Midbrain (tissue), 1 donor: ENCODE data around the gene ZBTB46.

ENCODE experiments used
- DNase-seq: peaks from one replicate; lab custom pipeline; 2025; lab: John Stamatoyannopoulos, UW

The ZBTB46 gene

DNA sequence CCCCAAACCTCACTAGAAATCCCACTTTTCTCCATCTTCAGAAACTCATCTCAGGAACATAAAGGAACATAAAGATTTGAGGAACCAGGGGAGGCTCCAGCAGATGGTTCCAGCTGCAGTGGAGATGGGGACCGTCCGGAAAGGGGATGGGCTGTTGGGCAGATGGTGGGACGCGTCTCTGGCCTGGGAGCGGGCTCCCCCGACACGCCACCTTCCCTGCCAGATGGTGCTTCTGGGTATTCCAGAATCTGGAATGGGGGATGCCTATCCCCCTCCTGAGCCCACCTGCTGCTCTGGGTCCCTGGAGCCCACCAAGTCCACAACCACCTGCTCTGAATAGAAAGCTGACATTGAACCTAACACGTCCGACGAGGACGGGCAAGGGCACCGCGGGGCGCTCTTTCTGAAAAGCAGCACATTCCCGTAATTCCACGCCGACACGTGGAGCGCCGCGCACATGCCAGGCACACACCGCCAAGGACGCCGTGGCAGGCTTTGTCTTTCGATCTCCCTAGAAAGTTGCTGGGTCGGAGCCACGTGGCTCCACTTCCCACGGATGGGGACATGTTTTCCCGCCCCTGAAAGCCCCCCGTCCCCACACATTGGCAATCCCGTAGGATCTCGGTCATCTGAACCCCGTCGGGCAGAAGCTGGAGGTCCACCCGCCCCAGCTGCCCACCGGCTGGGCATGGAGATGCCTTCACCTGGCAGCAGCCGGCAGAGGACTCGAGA is 64.2 kb downstream of the ZBTB46 start:
- DNase-seq: no peak

DNA sequence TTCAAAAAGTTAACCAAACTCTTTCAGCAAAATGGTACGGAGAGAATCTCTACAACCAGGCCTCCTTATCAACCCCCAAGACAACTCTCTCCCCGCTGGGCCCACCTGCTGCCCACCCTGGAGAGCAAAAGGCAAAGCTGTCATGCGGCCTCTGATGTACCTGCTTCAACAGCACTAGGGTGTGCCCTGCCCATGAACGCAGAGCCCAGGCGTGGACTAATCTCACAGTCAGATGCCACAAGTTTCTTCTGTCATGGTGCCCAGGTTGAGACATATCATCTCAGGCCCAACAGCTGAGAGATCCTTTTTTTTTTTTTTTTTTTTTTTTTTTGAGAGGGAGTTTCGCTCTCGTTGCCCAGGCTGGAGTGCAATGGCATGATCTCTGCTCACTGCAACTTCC is 65.2 kb downstream of the ZBTB46 start:
- DNase-seq: no peak

DNA sequence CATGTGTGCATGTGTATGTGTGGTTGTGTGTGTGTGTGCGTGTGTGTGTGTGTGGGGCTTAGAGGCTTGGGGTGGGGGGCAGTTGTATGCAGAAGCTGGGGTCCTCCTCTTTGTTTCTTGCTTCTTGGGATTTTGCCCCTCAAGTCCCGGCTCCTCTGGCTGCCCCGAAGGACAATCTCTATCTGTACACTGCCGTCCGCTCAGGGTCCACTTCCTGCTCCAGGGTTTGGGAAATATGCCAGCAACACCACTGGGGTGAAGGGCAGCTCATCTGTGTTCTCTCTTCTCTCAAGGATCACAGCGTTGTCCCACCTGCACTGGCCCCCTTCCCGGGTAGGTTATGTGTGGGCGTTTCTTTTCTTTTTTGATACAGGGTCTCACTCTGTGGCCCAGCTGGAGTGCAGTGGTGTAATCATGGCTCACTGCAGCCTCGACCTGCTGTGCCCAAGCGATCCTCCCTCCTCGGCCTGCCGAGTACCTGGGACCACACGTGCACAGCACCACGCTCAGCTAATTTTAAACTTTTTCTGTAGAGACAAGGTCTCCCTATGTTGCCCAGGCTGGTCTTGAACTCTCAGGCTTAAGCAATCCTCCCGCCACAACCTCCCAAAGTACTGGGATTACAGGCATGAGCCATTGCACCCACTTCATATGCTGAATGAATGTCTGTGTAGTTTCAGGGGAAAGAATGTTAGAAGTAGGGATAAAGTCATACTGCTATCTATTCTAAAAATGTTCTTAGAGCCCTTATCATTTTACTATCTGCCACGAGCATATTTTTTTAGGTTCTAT is 65.8 kb downstream of the ZBTB46 start:
- no peak for DNase-seq

DNA sequence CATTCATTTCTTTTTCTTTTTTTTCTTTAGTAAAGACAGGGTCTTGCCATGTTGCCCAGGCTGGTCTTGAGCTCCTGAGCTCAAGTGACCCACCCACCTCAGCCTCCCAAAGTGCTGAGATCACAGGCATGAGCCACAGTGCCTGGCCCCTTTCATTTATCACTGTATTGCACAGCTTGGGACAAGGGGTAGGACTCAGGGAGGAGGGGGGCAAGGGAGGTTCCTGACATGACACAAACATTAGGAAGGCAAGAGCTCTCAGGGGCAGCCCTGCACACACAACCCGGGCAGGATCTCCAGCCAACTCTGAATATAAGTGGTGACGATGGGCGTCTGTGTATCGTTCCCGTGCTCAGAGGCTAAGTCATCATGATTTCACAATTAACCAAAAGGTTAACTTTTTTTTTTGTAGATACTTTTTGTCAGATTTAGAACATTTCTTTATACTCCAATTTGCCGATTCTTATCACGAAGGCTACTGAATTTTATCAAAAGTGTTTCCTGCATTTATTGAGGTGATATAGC is 71.6 kb downstream of the ZBTB46 start:
- DNase-seq: no peak

GRCh38 chr20:63758152-63758551 is 72.9 kb downstream of the ZBTB46 start:
- no peak for DNase-seq

- DNase-seq: no peak
These were observed 74.4 kb downstream of the ZBTB46 start for GRCh38 chr20:63756648-63756991.

- no peak for DNase-seq
These were observed 75.0 kb downstream of the ZBTB46 start for GRCh38 chr20:63755933-63756647.

- no peak for DNase-seq
These were observed 77.1 kb downstream of the ZBTB46 start for GRCh38 chr20:63754008-63754407.

DNA sequence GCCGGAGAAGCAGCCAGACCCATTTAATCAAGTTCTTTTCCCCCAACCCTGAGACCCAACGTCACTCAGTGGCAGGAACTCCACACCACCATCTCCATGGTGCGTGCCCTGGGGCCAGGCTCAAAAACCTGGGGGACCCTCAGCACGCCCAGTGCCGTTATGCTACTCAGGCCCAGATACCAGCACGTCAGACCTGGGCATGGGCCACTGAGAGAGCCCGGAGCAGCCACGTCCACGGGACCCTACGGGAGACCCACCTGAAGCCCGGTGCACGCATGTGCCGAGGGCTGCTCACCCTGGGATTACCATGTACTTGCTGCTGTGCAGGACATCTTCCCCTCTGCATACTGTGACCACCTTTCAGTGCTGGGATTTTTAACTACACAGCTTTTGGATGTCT is 77.7 kb downstream of the ZBTB46 start:
- no peak for DNase-seq

GRCh38 chr20:63752411-63753101 is 78.5 kb downstream of the ZBTB46 start:
- no peak for DNase-seq

DNA sequence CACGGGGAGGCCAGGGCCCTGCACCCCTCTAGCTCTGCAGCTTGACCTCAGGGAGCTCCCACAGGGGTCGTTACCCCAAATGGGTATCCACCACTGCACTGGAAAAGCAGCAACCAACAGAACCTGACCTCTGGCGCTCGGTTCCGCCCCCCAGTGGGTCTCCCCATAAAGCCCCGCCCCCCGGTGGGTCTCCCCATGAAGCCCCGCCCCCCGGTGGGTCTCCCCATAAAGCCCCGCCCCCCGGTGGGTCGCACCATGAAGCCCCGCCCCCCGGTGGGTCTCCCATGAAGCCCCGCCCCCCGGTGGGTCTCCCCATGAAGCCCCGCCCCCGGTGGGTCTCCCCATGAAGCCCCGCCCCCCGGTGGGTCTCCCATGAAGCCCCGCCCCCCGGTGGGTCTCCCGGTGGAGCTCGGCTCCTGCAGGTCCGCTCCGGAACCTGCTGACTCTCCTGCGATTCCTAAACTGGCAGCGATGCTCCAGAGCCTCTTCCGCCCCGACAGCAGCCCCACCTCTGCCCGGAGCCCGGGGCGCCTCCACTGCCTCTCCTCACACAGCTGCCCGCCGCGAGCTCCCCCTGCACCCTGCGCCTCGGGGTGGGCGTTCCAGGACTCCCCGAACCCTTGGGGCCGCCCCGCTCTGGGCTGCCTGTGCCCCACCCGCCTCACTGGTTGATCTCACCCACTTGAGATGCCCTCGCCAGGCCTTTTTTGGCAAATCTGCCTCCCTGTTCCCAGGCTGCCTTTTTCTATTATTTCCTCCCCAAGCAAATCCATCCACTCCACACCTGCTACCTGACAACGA is 79.4 kb downstream of the ZBTB46 start:
- no peak for DNase-seq

DNA sequence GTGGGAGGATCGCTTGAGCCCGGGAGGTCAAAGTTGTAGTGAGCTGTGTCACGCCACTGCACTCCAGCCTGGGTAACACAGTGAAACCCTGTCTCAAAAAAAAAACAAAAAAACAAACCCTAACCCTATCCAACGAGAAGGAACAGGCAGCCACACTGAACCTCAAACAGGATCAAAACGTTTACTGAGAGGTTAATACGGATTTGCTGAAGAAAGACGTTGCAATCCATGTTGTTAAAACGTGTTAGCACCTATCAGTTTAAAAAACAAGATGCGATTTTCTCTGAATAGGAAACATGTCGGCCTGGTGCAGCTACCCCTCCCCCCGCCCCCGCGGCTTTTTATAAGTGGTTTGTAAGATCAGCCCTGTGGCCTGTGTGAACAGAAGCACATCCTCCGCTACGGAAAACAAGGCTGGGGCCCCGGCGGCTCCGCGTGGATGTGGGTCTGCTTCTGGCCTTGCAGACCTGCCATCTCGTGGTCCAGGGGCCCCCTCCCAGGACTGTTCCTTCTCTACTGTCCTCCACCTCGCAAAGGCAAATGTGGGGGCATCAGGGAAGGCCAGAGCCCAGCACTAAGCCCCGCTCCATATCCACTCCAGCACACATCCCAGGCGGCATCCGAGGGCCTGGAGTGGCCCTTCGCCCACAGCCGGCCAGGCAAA is 80.1 kb downstream of the ZBTB46 start:
- DNase-seq: no peak

DNA sequence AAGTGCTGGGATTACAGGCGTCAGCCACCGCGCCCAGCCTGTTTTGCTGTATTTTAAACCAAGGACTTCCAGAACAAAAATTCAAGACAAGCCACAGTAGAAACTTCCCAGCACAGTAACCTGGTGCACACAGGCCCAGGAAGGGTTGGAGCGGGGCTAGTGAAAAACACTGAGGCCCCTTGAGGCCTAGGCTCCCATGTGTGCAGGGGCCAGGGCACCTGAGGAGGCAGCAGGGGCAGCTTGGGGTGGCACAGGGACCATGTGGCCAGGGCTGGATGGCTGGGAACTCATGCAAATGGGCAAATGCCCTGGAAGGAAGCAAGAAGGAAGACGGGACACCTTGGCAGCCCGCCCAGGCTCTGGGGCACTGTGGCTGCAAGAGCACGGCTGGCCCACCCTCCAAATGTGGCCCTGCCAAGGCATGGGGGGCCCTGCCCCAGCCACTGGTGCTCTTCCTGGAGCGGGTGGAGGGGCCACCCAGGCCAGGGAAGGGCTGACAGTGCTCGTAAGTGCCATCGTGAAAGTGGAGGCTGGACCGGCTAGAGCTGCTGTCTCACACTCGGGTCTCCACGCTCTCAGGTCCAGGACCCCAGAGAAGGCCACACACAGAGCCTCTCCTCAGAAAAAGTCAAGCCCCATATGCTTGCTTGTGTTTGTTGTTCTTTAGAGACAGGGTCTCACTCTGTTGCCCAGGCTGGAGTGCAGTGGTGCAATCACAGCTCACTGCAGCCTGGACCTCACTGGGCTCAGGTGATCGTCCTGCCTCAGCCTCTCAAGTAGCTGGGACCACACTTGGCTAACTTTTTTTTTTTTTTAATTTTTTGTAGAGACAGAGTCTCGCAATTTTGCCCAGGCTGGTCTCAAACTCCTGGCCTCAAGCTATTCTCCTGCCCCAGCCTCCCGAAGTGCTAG is 81.2 kb downstream of the ZBTB46 start:
- no peak for DNase-seq

DNA sequence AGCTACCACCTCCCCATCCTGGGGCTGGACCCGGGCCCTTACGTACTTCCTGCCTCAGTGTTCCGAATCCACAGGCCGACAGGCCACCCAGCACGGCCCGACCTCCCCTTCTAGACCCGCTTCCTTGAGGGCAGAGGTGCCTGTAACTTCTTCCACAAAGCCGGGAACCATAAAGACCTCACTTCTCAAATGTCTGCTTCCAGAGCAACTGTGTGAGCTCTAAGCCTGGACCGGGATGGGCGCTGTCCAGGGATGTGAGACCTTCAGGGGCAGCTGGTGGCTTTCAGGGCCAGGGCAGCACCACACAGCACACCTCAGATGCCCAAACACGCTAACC is 82.2 kb downstream of the ZBTB46 start:
- no peak for DNase-seq

- no peak for DNase-seq
These were observed 82.8 kb downstream of the ZBTB46 start for GRCh38 chr20:63748070-63748933.

GRCh38 chr20:63747622-63748069 is 83.4 kb downstream of the ZBTB46 start:
- DNase-seq: no peak

DNA sequence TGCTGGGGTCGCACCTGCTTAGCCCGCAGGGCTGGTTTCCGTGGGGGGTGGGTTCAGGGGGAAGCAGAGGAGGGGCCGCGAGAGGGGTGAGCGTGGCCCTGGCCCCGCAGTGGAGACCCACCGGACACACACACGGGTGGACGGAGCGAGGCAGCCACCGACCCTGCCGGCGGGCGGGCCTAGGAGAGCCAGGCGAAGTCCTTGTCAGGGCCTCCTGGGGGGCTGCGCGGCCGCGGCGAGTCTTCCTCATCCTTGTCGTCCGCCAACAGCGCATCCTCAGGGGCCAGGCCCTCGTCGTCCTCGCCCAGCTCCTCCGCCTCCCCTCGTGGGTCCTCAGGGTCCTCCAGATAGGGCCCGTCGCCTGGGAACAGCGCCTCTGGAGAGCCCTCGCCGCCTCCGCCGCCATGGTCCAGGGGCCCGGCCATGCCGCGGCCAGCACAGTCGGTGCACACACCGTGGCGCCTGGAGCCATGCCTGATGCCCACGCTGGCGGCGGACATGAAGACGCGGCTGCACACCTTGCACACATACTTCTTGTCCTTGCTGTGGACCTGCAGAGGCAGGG is 84.2 kb downstream of the ZBTB46 start:
- DNase-seq: no peak

DNA sequence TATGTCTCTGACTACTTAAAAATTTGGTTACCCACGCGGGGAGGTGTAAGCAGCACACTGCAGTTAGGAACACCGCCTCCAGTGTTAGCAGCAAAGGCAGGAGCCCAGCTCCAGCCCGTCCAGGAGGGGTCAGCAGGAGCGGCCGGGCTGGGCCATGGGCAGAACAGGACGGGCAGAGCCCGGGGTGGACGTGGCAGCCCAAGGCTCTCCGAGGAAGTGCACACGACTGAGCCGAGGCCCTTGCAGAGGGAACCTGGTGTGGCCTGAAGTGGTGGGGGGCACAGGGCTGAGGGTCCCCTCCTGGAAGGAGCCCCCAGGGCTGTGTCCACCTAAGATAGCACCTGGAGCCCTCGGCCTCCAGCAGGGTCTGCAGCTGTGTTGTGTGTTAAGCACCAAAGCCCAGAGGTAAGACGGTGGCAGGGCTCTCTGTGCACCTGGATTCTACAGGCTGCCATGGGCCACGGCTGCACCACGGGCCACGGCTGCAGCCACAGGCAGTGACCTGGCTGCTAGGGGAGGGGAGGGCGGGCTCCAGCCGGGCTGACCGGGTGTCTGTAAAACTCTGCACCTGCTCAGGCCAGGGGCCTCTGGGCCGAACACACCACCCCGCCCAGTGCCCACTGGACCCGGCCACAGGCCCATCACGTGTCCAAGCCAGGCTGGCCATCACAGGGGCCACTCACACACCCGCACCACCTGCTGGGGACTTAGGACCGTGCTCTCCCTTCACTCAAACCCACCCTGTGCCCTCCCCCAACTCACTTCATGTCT is 84.9 kb downstream of the ZBTB46 start:
- no peak for DNase-seq
